Measurements from ENCODE around the gene PTK7. TPM values are rescaled to one million over a fixed set of nuclear protein-coding genes. Genes with fewer than 3 reads are reported as not detected.
"Not testable (repeated sequence)": the region's sequence is repeated elsewhere in the genome, so short reads cannot be mapped to it uniquely, and the experiment has no call there.

The PTK7 gene
- total RNA-seq, 1 experiment from 2014 or later, result 105 TPM

DNA sequence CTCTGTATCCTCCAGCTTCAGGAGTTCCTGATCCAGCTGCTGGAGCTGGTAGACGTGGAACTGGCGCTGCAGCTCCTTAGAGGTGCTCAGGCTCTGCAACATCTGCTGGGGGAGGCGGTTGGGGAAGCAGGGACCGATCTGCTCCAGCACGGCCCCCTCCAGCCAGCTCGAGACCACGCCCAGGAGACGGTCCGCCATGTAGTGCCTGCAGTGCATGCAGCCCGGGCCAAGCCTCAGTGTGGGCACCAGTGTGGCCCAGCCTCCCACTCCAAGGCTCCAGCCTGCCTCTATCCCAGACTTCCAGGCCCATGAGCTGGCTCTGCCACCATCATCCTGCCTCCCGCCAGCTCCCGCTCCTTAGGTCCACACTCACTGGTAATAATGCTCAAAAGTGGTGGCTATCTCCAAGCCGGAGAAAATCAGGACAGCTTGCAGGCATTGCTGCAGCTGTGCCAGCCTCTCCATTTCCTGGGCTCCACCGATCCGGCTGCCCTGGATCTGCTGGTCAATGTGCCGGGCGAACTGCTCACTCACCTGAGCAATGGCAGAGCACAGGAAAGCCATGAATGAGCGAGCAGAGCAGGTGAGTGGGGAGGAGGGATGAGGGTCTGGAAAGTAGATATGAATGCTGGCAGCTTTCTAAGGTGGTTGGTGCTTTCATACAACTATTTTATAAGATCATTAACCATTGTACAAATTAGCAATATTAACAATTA, 35.4 kb upstream of the PTK7 start:
- no peak for ATAC-seq
- intact Hi-C loops (cut with micrococcal nuclease), result no loop called here
- H3K36me3 ChIP-seq (ENCODE audit: control insufficient read depth in 1 of 2, insufficient read depth in 2 of 2, low read length in 2 of 2), result peaks cover 0 to 13% of the 10 kb centered on the region in 2 experiments; a peak in 2 of 4 replicates
- no peak overlapping the region for H3K4me2 ChIP-seq (ENCODE audit: low read length)
- BruUV-seq (replicated peaks), result no TSS peak
- H3K4me3 ChIP-seq (replicated peaks in 1 of 2; ENCODE audit: low read depth in 1 of 2, low read length in 2 of 2), result no peak overlapping the region
- no peaks in the 10 kb centered on the region for H3K79me2 ChIP-seq (ENCODE audit: insufficient read depth, low read length)
- H3K4me1 ChIP-seq (ENCODE audit: control insufficient read depth in 1 of 2, insufficient read depth in 2 of 2, low read length in 2 of 2), result no peaks in the 10 kb centered on the region
- ChIA-PET RAD21 (ENCODE audit: low non-redundant PET in 1 of 2, low total read pairs in 2 of 2, uncharacterized antibody in 2 of 2, unreplicated experiment in 2 of 2) (no interaction called here), POLR2A (interaction anchor here (0.7 kb wide), 1 partner anchor 13 kb away, joined by 4 read pairs; the partner anchor contains the start of gene CUL7), CTCF (no interaction called here)
- TF ChIP-seq TCF7L2 (IDR thresholded peaks at IDR 0.05; ENCODE audit: borderline replicate concordance, extremely low read depth, insufficient read depth, insufficient read length) (no peak), SP1 (IDR thresholded peaks at IDR 0.05; ENCODE audit: low read depth) (no peak), POLR2A (IDR thresholded peaks at IDR 0.05; ENCODE audit: borderline replicate concordance, extremely low read depth, insufficient read depth, insufficient read length) (no peak), ZNF274 (IDR thresholded peaks at IDR 0.05; ENCODE audit: low read depth, low read length) (no peak)
- TF ChIP-seq, protein P1, sequence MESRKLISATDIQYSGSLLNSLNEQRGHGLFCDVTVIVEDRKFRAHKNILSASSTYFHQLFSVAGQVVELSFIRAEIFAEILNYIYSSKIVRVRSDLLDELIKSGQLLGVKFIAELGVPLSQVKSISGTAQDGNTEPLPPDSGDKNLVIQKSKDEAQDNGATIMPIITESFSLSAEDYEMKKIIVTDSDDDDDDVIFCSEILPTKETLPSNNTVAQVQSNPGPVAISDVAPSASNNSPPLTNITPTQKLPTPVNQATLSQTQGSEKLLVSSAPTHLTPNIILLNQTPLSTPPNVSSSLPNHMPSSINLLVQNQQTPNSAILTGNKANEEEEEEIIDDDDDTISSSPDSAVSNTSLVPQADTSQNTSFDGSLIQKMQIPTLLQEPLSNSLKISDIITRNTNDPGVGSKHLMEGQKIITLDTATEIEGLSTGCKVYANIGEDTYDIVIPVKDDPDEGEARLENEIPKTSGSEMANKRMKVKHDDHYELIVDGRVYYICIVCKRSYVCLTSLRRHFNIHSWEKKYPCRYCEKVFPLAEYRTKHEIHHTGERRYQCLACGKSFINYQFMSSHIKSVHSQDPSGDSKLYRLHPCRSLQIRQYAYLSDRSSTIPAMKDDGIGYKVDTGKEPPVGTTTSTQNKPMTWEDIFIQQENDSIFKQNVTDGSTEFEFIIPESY (IDR thresholded peaks at IDR 0.05; ENCODE audit: extremely low read depth, insufficient replicate concordance, low read length), result no peak
- no peaks in the 10 kb centered on the region for H4K20me1 ChIP-seq (ENCODE audit: insufficient read depth)
- no peaks in the 10 kb centered on the region for H3K9me3 ChIP-seq (ENCODE audit: control insufficient read depth in 1 of 2, insufficient read depth in 1 of 2, low read depth in 1 of 2, low read length in 2 of 2)
- no peaks in the 10 kb centered on the region for H3K27me3 ChIP-seq (ENCODE audit: insufficient read depth, low read length)
- H2AFZ ChIP-seq (ENCODE audit: low read depth, low read length, poor library complexity, severe bottlenecking), result no peak overlapping the region
- DNase-seq (ENCODE audit: low read depth, low spot score), result no peak
- no peaks in the 10 kb centered on the region for H3K9me2 ChIP-seq (ENCODE audit: insufficient read depth)
- no peak overlapping the region for H3K9ac ChIP-seq (ENCODE audit: low read length)
- no peak overlapping the region for H3K27ac ChIP-seq (ENCODE audit: low read depth, low read length)

DNA sequence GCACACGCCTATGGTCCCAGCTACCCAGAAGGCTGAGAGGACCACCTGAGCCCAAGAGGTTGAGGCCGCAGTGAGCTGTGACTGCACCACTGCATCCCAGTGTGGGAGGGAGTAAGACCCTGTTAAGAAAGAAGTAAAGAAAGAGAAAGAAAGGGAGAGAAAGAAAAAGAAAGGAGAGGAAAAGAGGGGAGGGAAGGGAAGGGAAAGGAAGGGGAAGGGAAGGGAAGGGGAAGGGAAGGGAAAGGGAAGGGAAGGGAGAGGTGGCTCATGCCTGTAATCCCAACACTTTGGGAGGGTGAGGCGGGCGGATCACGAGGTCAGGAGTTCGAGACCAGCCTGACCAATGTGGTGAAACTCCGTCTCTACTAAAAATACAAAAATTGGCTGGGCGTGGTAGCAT, 34.6 kb upstream of the PTK7 start:
- CTCF ChIA-PET; H3K27ac ChIP-seq (ENCODE audit: low read depth, low read length); H4K20me1 ChIP-seq (ENCODE audit: insufficient read depth); BruUV-seq (replicated peaks); H3K4me1 ChIP-seq (ENCODE audit: control insufficient read depth in 1 of 2, insufficient read depth in 2 of 2, low read length in 2 of 2); H3K9ac ChIP-seq (ENCODE audit: low read length); POLR2A ChIA-PET; intact Hi-C loops (cut with micrococcal nuclease); H3K9me3 ChIP-seq (ENCODE audit: control insufficient read depth in 1 of 2, insufficient read depth in 1 of 2, low read depth in 1 of 2, low read length in 2 of 2); H3K9me2 ChIP-seq (ENCODE audit: insufficient read depth); H3K4me3 ChIP-seq (replicated peaks in 1 of 2; ENCODE audit: low read depth in 1 of 2, low read length in 2 of 2); ATAC-seq; H3K79me2 ChIP-seq (ENCODE audit: insufficient read depth, low read length); H2AFZ ChIP-seq (ENCODE audit: low read depth, low read length, poor library complexity, severe bottlenecking); RAD21 ChIA-PET (ENCODE audit: low non-redundant PET in 1 of 2, low total read pairs in 2 of 2, uncharacterized antibody in 2 of 2, unreplicated experiment in 2 of 2); H3K27me3 ChIP-seq (ENCODE audit: insufficient read depth, low read length); DNase-seq (ENCODE audit: low read depth, low spot score); H3K4me2 ChIP-seq (ENCODE audit: low read length): not testable (repeated sequence)
- H3K36me3 ChIP-seq (ENCODE audit: control insufficient read depth in 1 of 2, insufficient read depth in 2 of 2, low read length in 2 of 2), result peaks cover 0 to 13% of the 10 kb centered on the region in 2 experiments; a peak in 2 of 4 replicates
